ENCODE measurements around the gene NUP214. TPM values are rescaled to one million over a fixed set of nuclear protein-coding genes. Genes with fewer than 3 reads are reported as not detected.

Gene NUP214
- total and polyA plus RNA-seq, 2 of the 4 experiments (the other 2 are of a cell fraction), result 7.9 to 13.4 TPM

DNA sequence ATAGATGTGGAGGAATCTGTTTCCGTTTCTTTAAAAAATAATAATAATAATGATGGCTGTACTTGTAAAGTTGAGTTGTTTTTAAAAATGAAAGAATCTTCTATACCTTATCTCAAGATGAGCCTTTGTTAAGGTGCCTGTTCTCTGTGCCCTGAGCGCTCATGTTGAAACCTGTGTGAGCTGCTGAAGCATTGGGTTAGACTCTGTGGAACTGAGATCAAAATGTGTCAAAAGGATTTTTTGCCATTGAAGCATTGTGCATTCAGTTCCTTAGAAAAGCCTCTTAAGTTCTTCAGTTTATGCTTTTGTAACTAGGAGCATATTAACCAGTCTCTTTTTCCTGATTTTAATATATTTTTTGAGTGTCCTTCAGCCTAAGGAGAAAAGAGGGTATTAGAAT is 67.7 kb downstream of the NUP214 start:
- in situ Hi-C loops (cut with MboI; ENCODE audit: low sequenced_read_pairs), result no loop called here
- WGBS, 2 experiments (ENCODE audit: extremely low coverage in 2 of 2, insufficient read length in 1 of 2), result no CpG with 5 or more reads among the region's 2 CpGs

More for the DNA sequence above, 67.7 kb downstream of the NUP214 start:
- no peak overlapping the region for H2AFZ ChIP-seq (replicated peaks; ENCODE audit: low read length, poor library complexity)
- TF ChIP-seq RFX5 (IDR thresholded peaks at IDR 0.05; ENCODE audit: low read depth, low read length) (no peak), CHD1 (IDR thresholded peaks at IDR 0.05; ENCODE audit: low read depth, low read length) (no peak), SMC3 (IDR thresholded peaks at IDR 0.05; ENCODE audit: low read depth, low read length) (no peak), RAD21 (IDR thresholded peaks at IDR 0.05; ENCODE audit: low read length) (no peak), MAFK (IDR thresholded peaks at IDR 0.05; ENCODE audit: low read depth, low read length) (no peak), POLR2A (IDR thresholded peaks at IDR 0.05; ENCODE audit: low read depth, low read length) (no peak), RCOR1 (IDR thresholded peaks at IDR 0.05; ENCODE audit: insufficient replicate concordance, low read length) (no peak), FOS (IDR thresholded peaks at IDR 0.05; ENCODE audit: low read depth, low read length) (no peak), CEBPB (IDR thresholded peaks at IDR 0.05; ENCODE audit: low read depth, low read length) (no peak), NFE2L2 (IDR thresholded peaks at IDR 0.05; ENCODE audit: low read depth, low read length) (no peak), MAZ (IDR thresholded peaks at IDR 0.05; ENCODE audit: borderline replicate concordance, low read depth, low read length) (no peak), BHLHE40 (IDR thresholded peaks at IDR 0.05; ENCODE audit: low read depth, low read length) (no peak), MXI1 (IDR thresholded peaks at IDR 0.05; ENCODE audit: borderline replicate concordance, low read depth, low read length) (no peak)
- TF ChIP-seq, protein P1, sequence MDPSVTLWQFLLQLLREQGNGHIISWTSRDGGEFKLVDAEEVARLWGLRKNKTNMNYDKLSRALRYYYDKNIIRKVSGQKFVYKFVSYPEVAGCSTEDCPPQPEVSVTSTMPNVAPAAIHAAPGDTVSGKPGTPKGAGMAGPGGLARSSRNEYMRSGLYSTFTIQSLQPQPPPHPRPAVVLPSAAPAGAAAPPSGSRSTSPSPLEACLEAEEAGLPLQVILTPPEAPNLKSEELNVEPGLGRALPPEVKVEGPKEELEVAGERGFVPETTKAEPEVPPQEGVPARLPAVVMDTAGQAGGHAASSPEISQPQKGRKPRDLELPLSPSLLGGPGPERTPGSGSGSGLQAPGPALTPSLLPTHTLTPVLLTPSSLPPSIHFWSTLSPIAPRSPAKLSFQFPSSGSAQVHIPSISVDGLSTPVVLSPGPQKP (IDR thresholded peaks at IDR 0.05; ENCODE audit: borderline replicate concordance, low read depth, low read length), result no peak
- TF ChIP-seq, protein P2, sequence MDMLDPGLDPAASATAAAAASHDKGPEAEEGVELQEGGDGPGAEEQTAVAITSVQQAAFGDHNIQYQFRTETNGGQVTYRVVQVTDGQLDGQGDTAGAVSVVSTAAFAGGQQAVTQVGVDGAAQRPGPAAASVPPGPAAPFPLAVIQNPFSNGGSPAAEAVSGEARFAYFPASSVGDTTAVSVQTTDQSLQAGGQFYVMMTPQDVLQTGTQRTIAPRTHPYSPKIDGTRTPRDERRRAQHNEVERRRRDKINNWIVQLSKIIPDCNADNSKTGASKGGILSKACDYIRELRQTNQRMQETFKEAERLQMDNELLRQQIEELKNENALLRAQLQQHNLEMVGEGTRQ (IDR thresholded peaks at IDR 0.05; ENCODE audit: low read depth, low read length), result no peak
- TF ChIP-seq, protein P3, sequence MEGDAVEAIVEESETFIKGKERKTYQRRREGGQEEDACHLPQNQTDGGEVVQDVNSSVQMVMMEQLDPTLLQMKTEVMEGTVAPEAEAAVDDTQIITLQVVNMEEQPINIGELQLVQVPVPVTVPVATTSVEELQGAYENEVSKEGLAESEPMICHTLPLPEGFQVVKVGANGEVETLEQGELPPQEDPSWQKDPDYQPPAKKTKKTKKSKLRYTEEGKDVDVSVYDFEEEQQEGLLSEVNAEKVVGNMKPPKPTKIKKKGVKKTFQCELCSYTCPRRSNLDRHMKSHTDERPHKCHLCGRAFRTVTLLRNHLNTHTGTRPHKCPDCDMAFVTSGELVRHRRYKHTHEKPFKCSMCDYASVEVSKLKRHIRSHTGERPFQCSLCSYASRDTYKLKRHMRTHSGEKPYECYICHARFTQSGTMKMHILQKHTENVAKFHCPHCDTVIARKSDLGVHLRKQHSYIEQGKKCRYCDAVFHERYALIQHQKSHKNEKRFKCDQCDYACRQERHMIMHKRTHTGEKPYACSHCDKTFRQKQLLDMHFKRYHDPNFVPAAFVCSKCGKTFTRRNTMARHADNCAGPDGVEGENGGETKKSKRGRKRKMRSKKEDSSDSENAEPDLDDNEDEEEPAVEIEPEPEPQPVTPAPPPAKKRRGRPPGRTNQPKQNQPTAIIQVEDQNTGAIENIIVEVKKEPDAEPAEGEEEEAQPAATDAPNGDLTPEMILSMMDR (conservative IDR thresholded peaks at IDR 0.05; ENCODE audit: low read depth, low read length), result no peak
- no peak overlapping the region for H3K27ac ChIP-seq (ENCODE audit: insufficient read depth, low read length)
- H2BK5ac ChIP-seq (ENCODE audit: low read depth, low read length, poor library complexity, severe bottlenecking), result no peak overlapping the region
- H2AK5ac ChIP-seq (ENCODE audit: low read depth, low read length), result no peak overlapping the region
- ATAC-seq (ENCODE audit: low read depth), result no peak
- H3K9me1 ChIP-seq (ENCODE audit: insufficient read depth, low read length), result peaks cover 3% of the 10 kb centered on the region; the same call in 1 of the 2 replicates
- no peak overlapping the region for H2BK20ac ChIP-seq (ENCODE audit: low read depth, low read length)
- H3K4ac ChIP-seq (ENCODE audit: low read depth, low read length), result no peak overlapping the region
- H3K4me1 ChIP-seq (ENCODE audit: control insufficient read depth, insufficient read depth, low read length), result peaks cover 2% of the 10 kb centered on the region
- H3K14ac ChIP-seq (replicated peaks; ENCODE audit: low read depth, low read length), result no peak overlapping the region
- H2AK9ac ChIP-seq (replicated peaks; ENCODE audit: low read depth, low read length, poor library complexity), result no peak overlapping the region
- H3K4me2 ChIP-seq (ENCODE audit: low read depth, low read length), result no peak overlapping the region
- H3K9me3 ChIP-seq (ENCODE audit: control insufficient read depth, insufficient read depth, low read length), result no peaks in the 10 kb centered on the region
- H3K9ac ChIP-seq (ENCODE audit: low read depth, low read length), result no peak overlapping the region
- peaks cover 5 to 9% of the 10 kb centered on the region in 2 experiments; a peak in 3 of 4 replicates for H3K79me1 ChIP-seq (ENCODE audit: low read depth in 1 of 2, low read length in 2 of 2)
- H3K18ac ChIP-seq (ENCODE audit: low read depth, low read length), result no peak overlapping the region
- no peak overlapping the region for H3K56ac ChIP-seq (ENCODE audit: extremely low read depth, insufficient read depth, low read length)
- no peak overlapping the region for H4K8ac ChIP-seq (ENCODE audit: low read depth in 2 of 2, low read length in 2 of 2)
- CTCF ChIA-PET, result no interaction called here
- H2BK120ac ChIP-seq (ENCODE audit: low read depth, low read length), result no peak overlapping the region
- H3K4me3 ChIP-seq (ENCODE audit: insufficient read depth, low read depth, low read length), result no peak overlapping the region
- peaks cover 38% of the 10 kb centered on the region for H3K36me3 ChIP-seq (ENCODE audit: control insufficient read depth, insufficient read depth, low read length)
- POLR2A ChIA-PET (ENCODE audit: unreplicated experiment), result no interaction called here
- no peak overlapping the region for H4K5ac ChIP-seq (ENCODE audit: low read depth, low read length)
- no peak overlapping the region for H4K91ac ChIP-seq (ENCODE audit: insufficient read depth, low read depth, low read length)
- no peak for DNase-seq
- dilution Hi-C loops (cut with HindIII; ENCODE audit: low sequenced_read_pairs, unreplicated experiment) (no loop called here), intact Hi-C loops (cut with micrococcal nuclease) (no loop called here)
- no peaks in the 10 kb centered on the region; the same call in 1 of the 2 replicates for H4K20me1 ChIP-seq (ENCODE audit: insufficient read depth, low read length)
- BruUV-seq (replicated peaks), result no TSS peak
- H3K23ac ChIP-seq (ENCODE audit: low read depth, low read length), result no peak overlapping the region
- H3K27me3 ChIP-seq (ENCODE audit: control insufficient read depth, insufficient read depth, low read length), result no peaks in the 10 kb centered on the region
- H2BK15ac ChIP-seq (ENCODE audit: low read depth, low read length), result no peak overlapping the region
